ENCODE results near the gene S100PBP. TPM values are rescaled to one million over a fixed set of nuclear protein-coding genes. Genes with fewer than 3 reads are reported as not detected.

S100PBP gene
- total and polyA plus RNA-seq, 2 of the 4 experiments (the other 2 are of a cell fraction), result 13.9 to 20.3 TPM

GRCh38 chr1:32784817-32785216 is 32.6 kb upstream of the S100PBP start:
- CTCF ChIA-PET, result no interaction called here
- dilution Hi-C loops (cut with HindIII; ENCODE audit: low sequenced_read_pairs, unreplicated experiment), result no loop called here

More at GRCh38 chr1:32784817-32785216, 32.6 kb upstream of the S100PBP start:
- intact Hi-C loops (cut with micrococcal nuclease) (no loop called here), in situ Hi-C loops (cut with MboI; ENCODE audit: low sequenced_read_pairs) (no loop called here)
- Histone ChIP-seq H3K9ac (ENCODE audit: low read depth, low read length) (no peak overlapping the region), H3K36me3 (ENCODE audit: control insufficient read depth, insufficient read depth, low read length) (peaks cover 60% of the 10 kb centered on the region), H2AK9ac (replicated peaks; ENCODE audit: low read depth, low read length, poor library complexity) (no peak overlapping the region), H3K4me1 (ENCODE audit: control insufficient read depth, insufficient read depth, low read length) (peaks cover 2% of the 10 kb centered on the region; the same call in 1 of the 2 replicates), H3K4me3 (ENCODE audit: insufficient read depth, low read depth, low read length) (no peak overlapping the region), H3K4me2 (ENCODE audit: low read depth, low read length) (no peak overlapping the region), H3K27me3 (ENCODE audit: control insufficient read depth, insufficient read depth, low read length) (no peaks in the 10 kb centered on the region), H3K14ac (replicated peaks; ENCODE audit: low read depth, low read length) (no peak overlapping the region), H2AK5ac (ENCODE audit: low read depth, low read length) (no peak overlapping the region), H3K9me3 (ENCODE audit: control insufficient read depth, insufficient read depth, low read length) (no peaks in the 10 kb centered on the region), H2AFZ (replicated peaks; ENCODE audit: low read length, poor library complexity) (no peak overlapping the region), H4K8ac (ENCODE audit: low read depth in 2 of 2, low read length in 2 of 2) (no peak overlapping the region), H2BK120ac (ENCODE audit: low read depth, low read length) (no peak overlapping the region), H4K91ac (ENCODE audit: insufficient read depth, low read depth, low read length) (no peak overlapping the region), H2BK15ac (ENCODE audit: low read depth, low read length) (no peak overlapping the region), H3K79me1 (ENCODE audit: low read depth in 1 of 2, low read length in 2 of 2) (peaks cover 13 to 37% of the 10 kb centered on the region in 2 experiments; a peak in 3 of 4 replicates), H4K5ac (ENCODE audit: low read depth, low read length) (no peak overlapping the region), H3K27ac (ENCODE audit: insufficient read depth, low read length) (no peak overlapping the region), H4K20me1 (ENCODE audit: insufficient read depth, low read length) (peaks cover 8% of the 10 kb centered on the region), H2BK5ac (ENCODE audit: low read depth, low read length, poor library complexity, severe bottlenecking) (no peak overlapping the region), H2BK20ac (ENCODE audit: low read depth, low read length) (no peak overlapping the region), H3K9me1 (ENCODE audit: insufficient read depth, low read length) (peaks cover 4% of the 10 kb centered on the region; the same call in 1 of the 2 replicates), H3K23ac (ENCODE audit: low read depth, low read length) (no peak overlapping the region), H3K18ac (ENCODE audit: low read depth, low read length) (no peak overlapping the region), H3K4ac (ENCODE audit: low read depth, low read length) (no peak overlapping the region), H3K56ac (ENCODE audit: extremely low read depth, insufficient read depth, low read length) (no peak overlapping the region)
- DNase-seq (no peak), ATAC-seq (ENCODE audit: low read depth) (no peak)
- WGBS, 2 experiments (ENCODE audit: extremely low coverage in 2 of 2, insufficient read length in 1 of 2), result no CpG with 5 or more reads among the region's 3 CpGs
- TF ChIP-seq SMC3 (IDR thresholded peaks at IDR 0.05; ENCODE audit: low read depth, low read length) (no peak), MAFK (IDR thresholded peaks at IDR 0.05; ENCODE audit: low read depth, low read length) (peak; percentile 46)
- BruUV-seq (replicated peaks), result no TSS peak
- POLR2A ChIA-PET (ENCODE audit: unreplicated experiment), result no interaction called here
